ENCODE measurements around the gene RASD2.

RASD2 gene

DNA sequence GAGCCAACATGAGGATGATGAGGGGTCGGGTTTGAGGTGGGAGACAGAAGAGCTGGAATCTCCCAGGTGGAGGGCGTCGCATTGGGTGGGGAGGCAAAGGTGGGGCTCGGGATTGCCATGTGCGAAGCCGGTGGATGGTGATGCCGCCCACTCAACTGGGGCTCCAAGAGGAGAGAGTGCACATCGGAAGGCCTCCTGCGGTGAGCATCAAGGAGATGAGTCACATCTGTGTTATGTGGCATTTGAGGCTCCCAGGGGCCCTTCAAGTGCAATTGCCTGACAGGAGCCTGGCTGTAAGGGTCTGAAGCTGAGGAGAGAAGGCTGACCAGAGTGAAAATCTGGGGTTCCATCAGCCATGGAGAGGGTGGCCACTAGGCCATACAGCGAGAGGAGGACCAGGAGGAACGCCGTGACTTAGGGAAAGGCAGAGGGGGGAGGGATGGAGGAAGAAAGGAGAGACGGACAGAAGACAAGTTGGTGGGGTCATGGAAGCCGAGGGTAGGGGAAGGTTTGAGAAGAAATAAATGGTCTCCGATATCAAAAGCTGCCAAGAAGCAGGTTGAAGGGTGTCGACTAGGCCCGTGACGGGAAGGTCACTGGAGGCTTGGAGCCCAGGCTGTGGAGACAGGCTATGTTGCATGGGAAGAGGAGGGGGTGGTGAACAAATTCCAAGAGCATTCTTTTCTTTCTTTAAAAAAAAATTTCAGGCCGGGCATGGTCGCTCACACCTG lies 21.3 kb downstream of the RASD2 start:
- DNase-seq = no peak

- DNase-seq = no peak
These were observed 22.6 kb downstream of the RASD2 start for GRCh38 chr22:35563211-35563610.

- no peak for DNase-seq
These were observed 24.6 kb downstream of the RASD2 start for GRCh38 chr22:35564975-35565867.

- DNase-seq = peak; percentile 29
These were observed 26.9 kb downstream of the RASD2 start for GRCh38 chr22:35567351-35568141.

GRCh38 chr22:35568751-35569739 lies 28.4 kb downstream of the RASD2 start:
- DNase-seq = no peak

GRCh38 chr22:35569916-35570315 lies 29.3 kb downstream of the RASD2 start:
- no peak for DNase-seq

- no peak for DNase-seq
These were observed 30.1 kb downstream of the RASD2 start for GRCh38 chr22:35570686-35571194.

- DNase-seq = no peak
These were observed 31.9 kb downstream of the RASD2 start for GRCh38 chr22:35572556-35572955.

- peak; percentile 73 for DNase-seq
These were observed 34.6 kb downstream of the RASD2 start for GRCh38 chr22:35575116-35575748.

GRCh38 chr22:35576671-35577070 lies 36.0 kb downstream of the RASD2 start:
- DNase-seq = no peak

DNA sequence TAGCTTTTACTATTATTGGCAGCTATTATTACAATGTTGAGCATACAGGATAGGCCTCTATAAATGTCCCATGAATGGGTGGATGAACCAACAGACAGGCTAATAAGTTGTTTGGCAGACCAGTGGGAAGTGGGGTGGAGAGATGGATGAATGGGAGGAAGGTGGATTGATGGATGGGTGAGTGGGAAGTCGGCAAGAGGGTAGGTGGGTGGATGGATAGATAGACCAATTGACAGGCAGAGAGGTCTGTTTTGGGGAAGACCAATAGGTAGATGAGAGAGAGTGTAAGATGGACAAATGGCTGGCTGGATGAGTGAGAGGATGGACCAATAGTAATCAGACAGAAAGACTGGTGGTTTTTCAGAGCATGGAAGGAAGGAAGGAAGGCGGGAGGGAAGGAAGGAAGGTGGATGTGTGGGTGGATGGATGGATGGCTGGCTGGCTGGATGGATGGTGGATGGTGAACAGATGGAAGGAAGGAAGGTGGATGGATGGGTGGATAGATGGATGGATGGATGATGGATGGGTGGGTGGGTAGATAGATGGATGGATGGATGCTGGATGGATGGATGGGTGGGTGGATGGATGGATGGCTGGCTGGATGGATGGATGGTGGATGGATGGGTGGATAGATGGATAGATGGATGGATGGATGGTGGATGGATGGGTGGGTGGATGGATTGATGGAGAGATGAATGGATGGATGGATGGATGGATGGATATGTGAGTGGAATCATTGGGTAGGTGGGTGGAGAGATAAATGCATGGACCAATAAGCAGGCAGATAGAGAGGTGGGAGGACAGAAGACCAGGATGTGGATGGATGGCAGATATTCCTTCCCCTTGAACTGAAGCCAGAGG lies 37.4 kb downstream of the RASD2 start:
- no peak for DNase-seq

DNA sequence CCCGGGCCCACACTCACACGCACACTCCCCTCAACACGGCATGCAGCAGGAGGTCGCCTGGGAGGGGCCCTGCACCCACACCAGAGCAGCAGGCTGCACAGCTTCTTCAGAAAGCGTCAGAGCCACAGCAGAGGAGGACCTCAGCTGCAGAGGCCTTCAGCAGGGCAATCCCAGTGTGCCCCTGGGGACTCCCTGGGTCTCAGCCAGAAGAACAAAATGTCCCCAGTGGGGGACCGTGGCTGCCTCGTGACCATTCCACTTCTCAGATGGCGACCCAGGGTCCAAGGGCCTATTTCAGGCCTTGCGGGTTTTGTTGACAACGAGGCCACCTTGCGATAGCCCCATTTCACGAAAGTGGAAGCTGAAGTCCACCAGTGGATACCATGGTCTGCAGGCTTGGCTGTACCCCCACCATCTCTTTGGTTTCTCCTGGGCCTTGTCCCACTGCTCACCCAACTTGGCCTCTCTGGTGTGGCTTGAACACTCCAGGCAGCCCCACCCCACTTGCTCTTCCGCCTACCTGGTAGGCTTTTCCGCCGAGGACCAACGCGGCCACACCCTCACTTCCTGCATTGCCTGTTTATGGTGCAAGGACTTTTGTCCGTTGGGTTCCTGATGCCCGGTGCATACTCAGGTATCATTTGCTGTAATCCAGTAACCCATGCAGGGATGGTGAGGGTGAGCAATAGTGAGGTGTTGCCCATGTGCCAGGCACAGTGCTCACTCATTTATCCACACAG lies 38.4 kb downstream of the RASD2 start:
- no peak for DNase-seq

DNA sequence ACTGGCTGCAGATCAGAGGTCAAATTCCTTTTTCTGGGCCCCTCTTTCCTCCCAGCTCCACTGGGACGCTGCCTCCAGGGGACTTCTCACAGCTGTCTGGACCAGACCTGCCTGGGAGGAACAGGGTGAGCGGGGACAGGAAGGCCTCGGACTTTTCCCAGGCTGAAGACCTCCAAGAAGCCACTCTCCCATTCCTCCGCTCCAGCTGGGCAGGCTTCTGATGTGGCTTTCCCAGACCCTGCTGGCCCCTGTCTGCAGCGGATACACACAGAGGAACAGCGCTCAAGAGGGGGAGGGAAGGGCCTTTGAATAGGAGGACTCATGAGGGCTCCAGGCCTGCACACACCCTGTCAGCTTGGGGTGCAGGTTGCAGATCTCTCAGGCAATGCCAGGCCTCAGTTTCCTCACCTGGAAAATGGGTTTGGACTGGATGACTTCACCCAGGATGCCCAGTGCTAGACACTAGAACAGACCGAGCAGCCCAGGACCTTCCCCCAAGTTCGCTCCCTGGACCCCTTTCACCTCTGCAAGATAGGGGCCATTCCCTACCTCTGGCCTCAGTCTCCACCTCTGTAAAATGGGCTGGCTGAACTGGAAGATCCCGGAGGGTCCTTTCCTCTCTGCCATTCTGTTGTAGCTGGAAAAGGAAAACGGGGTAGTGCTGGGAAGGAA lies 39.9 kb downstream of the RASD2 start:
- DNase-seq = no peak

DNA sequence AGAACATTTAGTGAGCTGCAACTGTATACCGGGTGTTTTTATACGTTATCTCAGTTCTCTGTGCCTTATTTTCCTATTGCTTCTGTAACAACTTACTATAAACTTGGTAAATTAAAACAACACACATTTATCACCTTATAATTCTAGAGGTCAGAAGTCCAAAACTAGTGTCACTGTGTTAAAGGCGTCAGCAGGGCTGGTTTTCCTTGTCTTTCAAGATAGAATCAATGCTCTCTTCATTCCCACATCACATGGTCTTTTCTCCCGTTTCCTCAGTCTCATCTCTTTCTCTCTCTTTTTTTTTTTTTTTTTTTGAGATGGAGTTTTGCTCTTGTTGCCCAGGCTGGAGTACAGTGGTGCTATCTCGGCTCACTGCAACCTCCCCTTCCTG lies 40.4 kb downstream of the RASD2 start:
- DNase-seq = no peak

DNA sequence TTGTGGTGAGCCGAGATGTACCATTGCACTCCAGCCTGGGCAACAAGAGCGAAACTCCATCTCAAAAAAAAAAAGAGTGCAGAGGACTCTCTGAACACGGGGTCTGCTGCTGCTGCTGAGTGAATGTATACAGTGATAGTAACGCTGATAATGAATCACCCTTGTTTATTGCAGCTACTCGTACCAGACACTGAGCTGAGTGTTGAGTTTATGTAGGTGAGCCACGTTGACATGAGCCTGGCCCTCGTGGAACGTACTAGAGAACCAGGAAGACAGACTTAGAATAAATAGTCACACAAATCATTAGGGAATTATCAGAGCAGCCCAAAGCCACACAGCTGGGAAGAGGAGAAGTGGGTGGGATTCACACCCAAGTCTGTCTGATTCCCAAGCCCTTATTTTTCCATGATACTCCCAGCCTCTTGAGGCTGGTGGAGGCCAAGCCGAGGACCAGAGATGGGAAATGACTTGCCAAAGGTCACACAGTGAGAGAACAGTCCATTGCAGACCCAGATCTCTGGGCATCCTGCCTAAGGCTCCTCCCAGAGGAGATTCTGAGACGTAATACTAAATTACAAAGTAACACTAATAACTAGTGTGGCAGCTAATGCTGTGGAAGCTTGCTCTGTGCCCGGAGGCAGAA lies 41.7 kb downstream of the RASD2 start:
- DNase-seq = no peak

- DNase-seq = peak; percentile 68
These were observed 42.4 kb downstream of the RASD2 start for GRCh38 chr22:35582861-35583670.

- DNase-seq = no peak
These were observed 46.1 kb downstream of the RASD2 start for GRCh38 chr22:35586771-35587170.

DNA sequence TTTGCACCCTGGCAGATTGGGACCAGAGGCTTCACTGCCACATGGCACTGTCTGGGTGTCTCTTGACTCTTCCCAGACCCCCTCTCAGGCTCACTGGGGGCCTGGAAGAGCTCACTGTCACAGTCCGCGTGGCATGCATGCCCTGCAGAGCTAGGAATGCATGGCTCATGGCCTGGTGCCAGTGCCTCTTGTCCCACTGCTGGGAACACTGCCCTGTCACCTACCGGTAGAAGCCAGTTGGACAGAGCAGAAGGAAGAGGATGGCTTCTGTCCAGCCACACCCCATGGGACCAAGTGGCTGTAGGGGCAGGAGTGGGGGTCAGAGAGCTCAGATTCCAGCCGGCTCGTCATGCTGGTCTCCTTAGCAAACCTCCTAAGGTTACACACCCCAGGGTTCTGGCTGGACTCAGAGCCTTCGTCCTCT lies 46.8 kb downstream of the RASD2 start:
- no peak for DNase-seq
